Activated CD4-positive, alpha-beta T cell treated with anti-CD3 and anti-CD28 coated beads, Interleukin-10, Interleukin-2, amounts not matched to agents 100 ng/mL and 50 ng/mL, durations not matched to agents 16 hours and 8 hours (primary cell): ENCODE data around the gene GNA14.
A peak's percentile ranks its signal among the peaks of the same experiment; 100 is the strongest.
"Not testable (repeated sequence)": the region's sequence is repeated elsewhere in the genome, so short reads cannot be mapped to it uniquely, and the experiment has no call there.

ENCODE experiments used
- DNase-seq: peaks from one replicate; pipeline ENCODE4 v3.0.0-alpha.2; 2020

Gene GNA14

DNA sequence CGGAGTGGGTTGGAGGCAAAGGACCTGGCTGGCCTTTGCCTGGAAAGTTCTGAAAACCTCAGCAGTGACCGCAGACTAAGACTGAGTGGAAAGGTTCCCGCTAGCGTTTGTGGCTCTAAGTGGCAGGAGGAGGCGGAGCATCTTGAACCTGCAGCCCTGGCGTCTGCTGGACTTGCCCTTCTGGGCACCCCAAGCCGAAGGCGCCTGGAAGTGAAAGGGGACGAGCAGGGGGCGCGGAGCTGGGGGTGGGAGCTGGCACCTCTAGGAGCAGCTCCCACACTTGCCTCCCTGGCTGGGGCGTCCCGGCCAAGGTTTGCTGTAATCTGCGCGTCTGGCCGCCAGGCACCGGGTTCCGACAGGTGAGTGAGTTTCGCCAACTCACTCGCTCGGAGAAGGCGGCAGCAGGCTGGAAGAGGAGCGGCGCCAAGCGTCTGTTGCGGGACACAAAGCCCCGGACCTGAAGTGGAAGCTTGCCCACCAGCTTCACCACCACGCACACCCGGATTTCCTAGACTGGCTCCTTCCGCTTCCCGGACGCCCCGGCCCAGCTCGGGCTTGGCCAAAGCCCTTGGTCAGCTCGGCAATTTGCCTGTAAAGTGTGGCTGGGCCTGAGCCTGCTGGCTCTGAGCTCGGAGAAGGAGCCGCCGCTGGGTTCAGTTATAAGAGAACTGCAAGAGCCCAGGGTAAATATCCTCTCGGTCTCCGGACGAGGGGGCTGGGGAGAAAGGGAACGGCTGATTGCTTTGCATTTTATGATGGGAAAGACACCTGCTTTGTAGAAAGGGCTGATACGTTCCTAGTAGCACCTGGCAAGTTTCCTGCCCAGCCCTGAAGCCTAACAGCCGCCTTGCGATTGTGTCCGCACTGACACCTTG lies at the start of gene GNA14:
Gene GNA14 (minus strand): TSS at position 89 of the 875 bp plus-strand sequence. CDS start 529 bp downstream, outside the sequence.
- DNase-seq: peak; percentile 14

- DNase-seq: no peak
Observed at GRCh38 chr9:77697238-77697984, 49.3 kb upstream of the GNA14 start.

DNA sequence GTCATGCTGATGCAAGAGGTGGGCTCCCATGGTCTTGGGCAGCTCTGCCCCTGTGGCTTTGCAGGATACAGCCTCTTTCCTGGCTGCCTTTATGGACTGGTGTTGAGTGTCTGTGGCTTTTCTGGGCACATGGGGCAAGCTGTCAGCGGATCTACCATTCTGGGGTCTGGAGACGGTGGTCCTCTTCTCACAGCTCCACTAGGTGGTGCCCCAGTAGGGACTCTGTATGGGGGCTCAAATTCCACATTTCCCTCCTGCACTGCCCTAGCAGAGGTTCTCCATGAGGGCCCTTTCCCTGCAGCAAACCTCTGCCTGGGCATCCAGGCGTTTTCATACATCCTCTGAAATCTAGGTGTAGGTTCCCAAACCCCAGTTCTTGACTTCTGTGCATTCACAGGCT lies 42.6 kb upstream of the GNA14 start:
- DNase-seq: not testable (repeated sequence)

- DNase-seq: not testable (repeated sequence)
Observed at GRCh38 chr9:77690119-77690518, 42.0 kb upstream of the GNA14 start.

- DNase-seq: not testable (repeated sequence)
Observed at GRCh38 chr9:77687737-77688136, 39.6 kb upstream of the GNA14 start.

- DNase-seq: no peak
Observed at GRCh38 chr9:77680581-77680980, 32.5 kb upstream of the GNA14 start.

DNA sequence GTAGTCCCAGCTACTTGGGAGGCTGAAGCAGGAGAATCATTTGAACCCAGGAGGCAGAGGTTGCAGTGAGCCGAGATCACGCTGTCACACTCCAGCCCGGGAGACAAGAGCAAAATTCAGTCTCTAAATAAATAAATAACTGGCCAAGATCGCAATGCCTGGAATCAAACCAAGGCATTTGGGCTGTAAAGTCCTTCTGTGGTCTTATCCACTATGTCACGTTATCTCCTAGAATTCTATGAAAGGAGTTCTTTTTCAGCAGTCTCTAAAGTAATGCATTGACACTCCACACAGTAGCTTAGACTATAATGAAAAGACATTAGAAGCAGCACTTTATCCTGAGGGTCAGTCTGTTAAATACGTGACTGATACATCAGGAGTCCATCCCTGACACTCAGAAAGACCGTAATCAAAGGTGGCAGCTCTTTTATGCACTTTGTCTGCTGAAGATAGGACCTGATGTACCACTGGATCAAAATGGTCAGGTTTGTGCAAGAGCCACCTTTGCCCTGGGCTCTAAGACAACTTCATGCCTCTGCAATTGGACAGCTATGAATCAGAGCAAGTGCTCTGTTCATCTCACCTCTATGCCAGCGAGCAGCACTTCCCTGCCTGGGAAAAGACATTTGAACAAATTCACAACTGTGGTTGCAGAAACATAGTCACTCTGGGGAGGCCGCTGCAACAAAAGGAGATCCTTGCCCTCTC lies 31.7 kb upstream of the GNA14 start:
- no peak for DNase-seq

- no peak for DNase-seq
Observed at GRCh38 chr9:77679088-77679487, 31.0 kb upstream of the GNA14 start.

GRCh38 chr9:77677957-77678535 lies 29.9 kb upstream of the GNA14 start:
- no peak for DNase-seq

- DNase-seq: no peak
Observed at GRCh38 chr9:77677397-77677796, 29.3 kb upstream of the GNA14 start.

DNA sequence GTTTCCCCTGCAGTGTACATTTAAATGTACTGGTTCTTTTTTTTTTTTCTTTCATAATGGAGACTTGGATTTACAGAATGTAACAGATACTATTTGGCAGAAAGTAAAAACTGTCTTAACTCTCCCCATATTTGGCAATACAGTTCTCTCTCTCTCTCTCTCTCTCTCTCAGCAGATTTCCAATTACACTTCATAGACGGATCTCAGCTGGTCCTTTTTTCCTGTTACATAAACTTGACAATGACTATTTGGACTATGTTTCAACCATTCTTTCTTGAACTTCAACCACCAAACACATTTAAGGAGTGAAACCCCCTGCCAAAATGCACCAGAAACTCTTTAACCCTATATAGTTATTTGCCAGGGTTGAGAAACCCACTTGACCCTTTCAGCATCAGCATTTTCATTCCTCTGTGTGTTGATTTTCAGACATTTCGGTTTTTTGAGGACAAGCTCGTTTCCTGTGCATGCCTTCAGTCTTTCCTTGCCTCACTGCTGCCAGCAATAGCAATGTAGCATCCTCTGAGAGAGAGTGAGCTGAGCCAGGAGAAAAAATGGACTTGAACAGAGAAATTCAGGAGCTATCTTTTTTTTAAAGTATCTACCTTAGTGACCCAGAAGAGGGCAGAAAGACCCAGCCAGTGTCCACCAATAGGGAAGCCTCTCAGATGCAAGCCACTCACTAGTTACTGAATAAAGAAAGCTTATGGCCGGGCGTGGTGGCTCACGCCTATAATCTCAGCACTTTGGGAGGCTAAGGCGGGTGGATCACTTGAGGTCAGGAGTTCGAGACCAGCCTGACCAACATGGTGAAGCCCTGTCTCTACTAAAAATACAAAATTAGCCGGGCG lies 26.0 kb upstream of the GNA14 start:
- DNase-seq: no peak

DNA sequence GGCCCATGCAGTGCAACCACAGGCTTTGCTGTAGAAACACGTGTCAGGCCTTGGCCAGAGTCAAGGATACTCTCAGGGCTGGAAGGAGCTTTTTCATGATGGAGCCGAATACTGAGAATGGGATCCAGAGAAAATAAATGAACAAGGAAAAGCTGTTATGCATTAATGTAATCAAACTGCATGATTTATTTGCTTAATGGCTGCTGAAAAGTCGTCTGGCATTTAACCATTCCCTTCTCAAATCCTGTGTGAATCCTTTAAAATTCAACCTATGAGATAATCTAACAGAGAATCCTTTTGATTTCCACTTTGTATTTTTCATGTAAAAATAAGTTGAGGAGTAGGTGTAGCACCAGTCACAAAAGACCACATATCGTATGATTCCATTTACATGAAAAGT lies 24.1 kb upstream of the GNA14 start:
- DNase-seq: no peak

GRCh38 chr9:77667151-77667550 lies 19.0 kb upstream of the GNA14 start:
- no peak for DNase-seq

GRCh38 chr9:77663754-77664153 lies 15.6 kb upstream of the GNA14 start:
- DNase-seq: no peak

DNA sequence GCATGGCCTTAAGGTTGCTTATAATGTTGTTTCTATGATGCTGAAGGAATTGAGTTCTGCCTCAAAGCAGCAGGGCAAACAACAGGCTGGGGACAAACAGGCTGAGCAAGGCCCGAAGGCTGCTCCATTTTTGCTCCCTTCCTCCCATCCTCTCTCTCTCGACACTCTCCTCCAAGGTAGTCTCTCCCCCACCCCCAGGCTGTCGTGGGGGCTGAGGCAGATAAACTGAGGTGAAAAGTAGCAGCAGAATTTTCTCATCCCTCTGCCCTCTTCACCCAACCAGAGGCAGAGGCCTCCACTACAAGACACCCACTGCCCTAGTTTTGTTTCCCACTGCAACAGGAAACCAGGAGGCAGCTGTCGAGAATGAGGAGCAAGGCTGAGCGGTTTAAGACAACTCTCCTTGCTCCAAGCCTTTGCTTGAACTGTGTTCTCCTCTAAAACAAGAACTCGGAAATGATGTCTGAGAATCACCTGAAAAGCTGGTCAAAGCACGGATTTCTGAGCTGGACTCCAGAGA lies 13.5 kb upstream of the GNA14 start:
- DNase-seq: no peak

GRCh38 chr9:77659926-77660325 lies 11.8 kb upstream of the GNA14 start:
- no peak for DNase-seq

DNA sequence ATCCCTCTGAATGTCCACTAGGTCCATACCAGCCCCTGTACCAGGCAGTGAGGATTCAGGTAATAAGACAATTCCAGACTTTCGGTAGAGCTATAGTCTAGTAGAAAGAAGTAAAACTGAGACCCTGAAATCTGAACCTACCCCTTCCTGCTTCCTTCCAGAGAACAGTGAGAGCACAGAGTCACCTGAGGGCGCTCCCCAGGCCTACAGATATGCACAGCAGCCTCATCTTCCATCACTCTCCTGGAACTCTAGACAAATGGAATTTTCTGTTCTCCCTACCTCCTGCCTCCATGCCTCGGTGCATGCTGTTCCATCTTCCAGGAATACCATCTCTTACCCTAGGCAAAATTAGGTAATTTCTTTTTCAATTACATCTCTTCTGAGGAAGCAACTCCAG lies 3.1 kb upstream of the GNA14 start:
- no peak for DNase-seq

DNA sequence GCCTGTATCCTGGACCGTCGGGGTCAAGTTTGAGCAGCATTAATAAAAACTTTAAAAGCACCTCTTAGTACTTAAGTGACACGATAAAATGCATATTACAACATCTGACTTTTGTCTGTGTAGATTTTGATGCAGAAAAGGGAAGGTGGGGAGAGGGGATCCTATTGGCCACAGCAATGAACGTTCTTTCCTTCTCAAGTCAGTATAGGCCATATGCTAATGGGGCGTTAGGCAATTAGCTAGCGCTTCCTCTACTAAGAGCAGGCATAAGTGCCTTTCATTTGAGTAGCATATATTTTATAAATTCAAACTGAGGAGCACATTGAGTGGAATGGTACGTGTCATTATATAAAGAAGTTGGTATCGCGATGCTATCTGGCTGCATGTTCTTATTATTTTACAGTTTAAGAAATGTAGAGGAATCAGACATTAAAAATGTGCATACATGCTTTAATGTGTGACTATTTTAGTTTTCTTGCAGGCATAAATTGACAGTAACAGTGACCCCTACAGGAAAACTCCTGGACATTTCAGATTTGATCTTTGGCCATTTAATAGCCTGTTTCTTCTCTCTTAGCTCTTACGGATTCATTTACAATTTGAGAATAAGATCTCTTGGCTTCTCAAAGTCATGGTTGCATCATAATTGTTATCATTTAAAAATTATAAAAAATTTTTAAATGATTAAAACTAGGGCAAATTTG lies 1.1 kb upstream of the GNA14 start:
- no peak for DNase-seq

DNA sequence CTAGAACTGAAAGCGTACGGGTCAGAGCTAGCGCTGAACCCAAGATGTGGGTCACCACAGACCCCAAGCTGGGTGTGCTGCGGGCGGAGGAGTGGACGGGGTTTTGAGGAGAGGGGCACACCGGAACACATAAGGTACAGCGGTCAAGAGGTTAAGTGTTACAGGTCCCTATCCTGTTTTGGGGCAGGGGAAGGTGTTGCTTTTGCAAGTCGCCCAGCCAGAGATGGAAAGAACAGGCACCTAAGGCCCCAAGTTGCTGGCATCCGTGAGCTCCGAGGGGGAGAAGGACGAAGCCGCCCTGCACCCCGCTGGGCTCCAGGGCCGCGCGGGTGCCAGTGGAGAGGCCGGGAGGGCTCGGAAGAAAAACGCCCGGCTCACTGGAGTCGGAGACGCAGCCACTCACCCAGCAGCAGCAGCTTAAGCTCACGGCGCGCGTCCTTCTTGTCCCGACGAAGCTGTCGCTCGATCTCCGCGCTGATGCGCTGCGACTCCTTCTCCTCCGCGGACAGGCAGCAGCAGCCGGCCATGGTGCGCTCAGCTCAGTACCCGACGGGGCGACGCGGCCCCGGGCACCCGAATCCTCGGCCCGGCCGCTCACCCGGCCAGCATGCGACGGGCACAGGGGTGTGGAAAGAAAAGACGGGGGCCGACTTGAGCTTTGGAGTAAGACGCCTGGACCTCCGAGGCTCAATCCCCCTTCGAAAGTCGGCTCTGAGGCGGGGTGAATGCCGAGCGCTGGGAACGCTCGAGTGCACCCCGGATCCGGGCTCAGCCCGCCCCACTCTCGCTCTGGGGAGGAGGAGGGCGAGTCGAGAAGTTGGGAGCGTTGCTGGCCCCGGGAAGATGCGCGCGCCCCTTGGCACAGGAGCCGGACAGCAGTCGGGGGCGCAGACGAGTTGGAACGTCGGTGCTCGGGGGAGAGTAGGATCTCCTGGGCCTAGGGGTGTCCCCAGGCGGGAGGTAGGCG lies 572 bp downstream of the GNA14 start:
- DNase-seq: no peak

DNA sequence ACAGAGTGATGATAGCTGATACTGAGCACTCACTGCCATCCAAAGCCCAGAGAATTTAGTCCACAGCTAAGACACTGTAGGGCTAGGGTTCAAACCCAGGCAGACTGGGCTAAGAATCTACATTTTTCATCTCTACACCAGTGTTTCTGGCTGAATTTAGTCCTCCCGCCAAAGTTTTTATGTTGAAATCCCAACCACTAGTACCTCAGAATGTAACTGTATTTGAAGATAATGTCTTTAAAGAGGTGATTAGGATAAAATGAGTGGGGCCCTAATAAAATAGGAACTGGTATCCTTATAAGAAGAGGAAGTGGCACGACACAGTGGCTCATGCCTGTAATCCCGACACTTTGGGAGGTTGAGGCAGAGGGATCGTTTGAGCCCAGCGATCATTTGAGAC lies 4.3 kb downstream of the GNA14 start:
- no peak for DNase-seq
